NCI-H1105 treated with DMSO at 0.1 percent for 48 hours (cell line): ENCODE results near the gene MX1.

Experiments
- DNase-seq: peaks from one replicate; lab custom pipeline; 2025; lab: John Stamatoyannopoulos, UW

The MX1 gene

GRCh38 chr21:41425954-41426675 is at the start of gene MX1:
Gene MX1, plus strand, starts transcription at chr21:41426239. Its CDS starts 5,832 bp downstream, at chr21:41432071.
- DNase-seq, result no peak

GRCh38 chr21:41377715-41378114 is 48.3 kb upstream of the MX1 start:
- no peak for DNase-seq

GRCh38 chr21:41378849-41379248 is 47.2 kb upstream of the MX1 start:
- DNase-seq, result no peak

- DNase-seq, result no peak
Measured at GRCh38 chr21:41379901-41380300, 46.1 kb upstream of the MX1 start.

- no peak for DNase-seq
Measured at GRCh38 chr21:41381731-41382130, 44.3 kb upstream of the MX1 start.

- no peak for DNase-seq
Measured at GRCh38 chr21:41387042-41387819, 38.8 kb upstream of the MX1 start.

GRCh38 chr21:41387824-41388223 is 38.2 kb upstream of the MX1 start:
- DNase-seq, result no peak

- no peak for DNase-seq
Measured at GRCh38 chr21:41388259-41388658, 37.8 kb upstream of the MX1 start.

- DNase-seq, result no peak
Measured at GRCh38 chr21:41390043-41390639, 35.9 kb upstream of the MX1 start.

GRCh38 chr21:41393876-41394465 is 32.1 kb upstream of the MX1 start:
- DNase-seq, result no peak

- DNase-seq, result no peak
Measured at GRCh38 chr21:41396558-41397075, 29.4 kb upstream of the MX1 start.

- DNase-seq, result no peak
Measured at GRCh38 chr21:41397471-41397891, 28.6 kb upstream of the MX1 start.

- DNase-seq, result no peak
Measured at GRCh38 chr21:41398251-41398650, 27.8 kb upstream of the MX1 start.

- no peak for DNase-seq
Measured at GRCh38 chr21:41398831-41399230, 27.2 kb upstream of the MX1 start.

GRCh38 chr21:41399246-41399800 is 26.7 kb upstream of the MX1 start:
- DNase-seq, result no peak

- DNase-seq, result no peak
Measured at GRCh38 chr21:41402231-41402630, 23.8 kb upstream of the MX1 start.

- no peak for DNase-seq
Measured at GRCh38 chr21:41402796-41403195, 23.2 kb upstream of the MX1 start.

- no peak for DNase-seq
Measured at GRCh38 chr21:41403331-41403730, 22.7 kb upstream of the MX1 start.

- DNase-seq, result no peak
Measured at GRCh38 chr21:41403966-41404365, 22.1 kb upstream of the MX1 start.

- DNase-seq, result no peak
Measured at GRCh38 chr21:41405321-41405720, 20.7 kb upstream of the MX1 start.

GRCh38 chr21:41406340-41406739 is 19.7 kb upstream of the MX1 start:
- no peak for DNase-seq
